ENCODE data around the gene CERS6. TPM values are rescaled to one million over a fixed set of nuclear protein-coding genes. Genes with fewer than 3 reads are reported as not detected.

CERS6 gene
- total and polyA plus RNA-seq, 2 experiments from 2014 or later = 8.3 to 16.0 TPM

- DNase-seq = no peak
- peak overlapping the region; percentile 86; the same call in 1 of the 2 replicates for H3K9ac ChIP-seq
- no peaks in the 10 kb centered on the region for H3K9me2 ChIP-seq (ENCODE audit: insufficient read depth)
- H3K36me3 ChIP-seq (ENCODE audit: low read depth) = no peaks in the 10 kb centered on the region
- H3K4me2 ChIP-seq (ENCODE audit: unreplicated experiment) = peak overlapping the region; percentile 84
- no peaks in the 10 kb centered on the region for H3F3A ChIP-seq (ENCODE audit: insufficient read depth)
- H3K27me3 ChIP-seq (replicated peaks; ENCODE audit: insufficient read depth) = no peaks in the 10 kb centered on the region
- peak overlapping the region; percentile 94 for H2AFZ ChIP-seq
- H3K27ac ChIP-seq = no peak overlapping the region
- H3K79me2 ChIP-seq (ENCODE audit: insufficient read depth) = peaks cover 35% of the 10 kb centered on the region
- peak overlapping the region; percentile 89 for H3K4me3 ChIP-seq
- no peak for TF ChIP-seq EZH2 (IDR thresholded peaks at IDR 0.05; ENCODE audit: insufficient read depth, poor library complexity, severe bottlenecking)
- no peak for TF ChIP-seq EZH2phosphoT487 (IDR thresholded peaks at IDR 0.05; ENCODE audit: insufficient read depth, low read depth)
- in situ Hi-C loops (cut with MboI) = no loop called here
- H4K20me1 ChIP-seq (ENCODE audit: insufficient read depth) = no peaks in the 10 kb centered on the region
- 78 to 79% methylated on average over 6 of the region's 6 CpGs for WGBS, 2 experiments (ENCODE audit: low coverage in 1 of 2, low lambda C conversion rate in 2 of 2, missing lambda C conversion rate in 2 of 2)
- H3K9me3 ChIP-seq (ENCODE audit: low read depth) = no peaks in the 10 kb centered on the region
- H3K4me1 ChIP-seq (ENCODE audit: insufficient read depth) = peaks cover 7% of the 10 kb centered on the region; the same call in 1 of the 2 replicates
These were observed 1.1 kb upstream of the CERS6 start for GRCh38 chr2:168454737-168455644.

- no peaks in the 10 kb centered on the region for H3F3A ChIP-seq (ENCODE audit: insufficient read depth)
- peaks cover 48% of the 10 kb centered on the region for H3K79me2 ChIP-seq (ENCODE audit: insufficient read depth)
- H3K27ac ChIP-seq = peak overlapping the region; percentile 1; the same call in 1 of the 2 replicates
- WGBS, 2 experiments (ENCODE audit: low coverage in 1 of 2, low lambda C conversion rate in 2 of 2, missing lambda C conversion rate in 2 of 2) = 2% methylated on average over 47 to 58 of the region's 61 CpGs
- peak overlapping the region; percentile 89 for H3K4me3 ChIP-seq
- H4K20me1 ChIP-seq (ENCODE audit: insufficient read depth) = no peaks in the 10 kb centered on the region
- H3K9me3 ChIP-seq (ENCODE audit: low read depth) = no peaks in the 10 kb centered on the region
- H3K36me3 ChIP-seq (ENCODE audit: low read depth) = no peaks in the 10 kb centered on the region
- peak overlapping the region; percentile 74 for H3K9ac ChIP-seq
- H3K9me2 ChIP-seq (ENCODE audit: insufficient read depth) = no peaks in the 10 kb centered on the region
- peaks cover 7% of the 10 kb centered on the region; the same call in 1 of the 2 replicates for H3K4me1 ChIP-seq (ENCODE audit: insufficient read depth)
- peak; percentile 66 for DNase-seq
- no peaks in the 10 kb centered on the region for H3K27me3 ChIP-seq (replicated peaks; ENCODE audit: insufficient read depth)
- in situ Hi-C loops (cut with MboI) = no loop called here
- peak overlapping the region; percentile 95 for H2AFZ ChIP-seq
- H3K4me2 ChIP-seq (ENCODE audit: unreplicated experiment) = peak overlapping the region; percentile 93
- TF ChIP-seq EZH2phosphoT487 (IDR thresholded peaks at IDR 0.05; ENCODE audit: insufficient read depth, low read depth) = no peak
- TF ChIP-seq EZH2 (IDR thresholded peaks at IDR 0.05; ENCODE audit: insufficient read depth, poor library complexity, severe bottlenecking) = no peak
These were observed 583 bp downstream of the CERS6 start for GRCh38 chr2:168456521-168457189.

GRCh38 chr2:168457190-168457895 is 1.3 kb downstream of the CERS6 start:
- TF ChIP-seq EZH2phosphoT487 (IDR thresholded peaks at IDR 0.05; ENCODE audit: insufficient read depth, low read depth) (no peak), EZH2 (IDR thresholded peaks at IDR 0.05; ENCODE audit: insufficient read depth, poor library complexity, severe bottlenecking) (no peak)
- in situ Hi-C loops (cut with MboI) = no loop called here
- H3F3A ChIP-seq (ENCODE audit: insufficient read depth) = no peaks in the 10 kb centered on the region
- DNase-seq = no peak
- H2AFZ ChIP-seq = peak overlapping the region; percentile 95
- peaks cover 7% of the 10 kb centered on the region; the same call in 1 of the 2 replicates for H3K4me1 ChIP-seq (ENCODE audit: insufficient read depth)
- 70 to 73% methylated on average over 17 of the region's 17 CpGs for WGBS, 2 experiments (ENCODE audit: low coverage in 1 of 2, low lambda C conversion rate in 2 of 2, missing lambda C conversion rate in 2 of 2)
- no peaks in the 10 kb centered on the region for H3K9me2 ChIP-seq (ENCODE audit: insufficient read depth)
- H3K27me3 ChIP-seq (replicated peaks; ENCODE audit: insufficient read depth) = no peaks in the 10 kb centered on the region
- peak overlapping the region; percentile 74 for H3K9ac ChIP-seq
- no peaks in the 10 kb centered on the region for H4K20me1 ChIP-seq (ENCODE audit: insufficient read depth)
- H3K36me3 ChIP-seq (ENCODE audit: low read depth) = no peaks in the 10 kb centered on the region
- peaks cover 55% of the 10 kb centered on the region for H3K79me2 ChIP-seq (ENCODE audit: insufficient read depth)
- no peak overlapping the region for H3K27ac ChIP-seq
- H3K9me3 ChIP-seq (ENCODE audit: low read depth) = no peaks in the 10 kb centered on the region
- H3K4me3 ChIP-seq = peak overlapping the region; percentile 89
- peak overlapping the region; percentile 93 for H3K4me2 ChIP-seq (ENCODE audit: unreplicated experiment)

GRCh38 chr2:168458139-168458538 is 2.1 kb downstream of the CERS6 start:
- Histone ChIP-seq H3K27me3 (replicated peaks; ENCODE audit: insufficient read depth) (no peaks in the 10 kb centered on the region), H3K9me2 (ENCODE audit: insufficient read depth) (no peaks in the 10 kb centered on the region), H4K20me1 (ENCODE audit: insufficient read depth) (no peaks in the 10 kb centered on the region), H3F3A (ENCODE audit: insufficient read depth) (no peaks in the 10 kb centered on the region), H3K36me3 (ENCODE audit: low read depth) (no peaks in the 10 kb centered on the region), H3K9ac (no peak overlapping the region), H2AFZ (no peak overlapping the region), H3K79me2 (ENCODE audit: insufficient read depth) (peaks cover 63% of the 10 kb centered on the region), H3K4me3 (peak overlapping the region; percentile 89), H3K9me3 (ENCODE audit: low read depth) (no peaks in the 10 kb centered on the region), H3K27ac (no peak overlapping the region), H3K4me1 (ENCODE audit: insufficient read depth) (peaks cover 7% of the 10 kb centered on the region; the same call in 1 of the 2 replicates), H3K4me2 (ENCODE audit: unreplicated experiment) (peak overlapping the region; percentile 93)
- in situ Hi-C loops (cut with MboI) = no loop called here
- no peak for TF ChIP-seq EZH2 (IDR thresholded peaks at IDR 0.05; ENCODE audit: insufficient read depth, poor library complexity, severe bottlenecking)
- no peak for TF ChIP-seq EZH2phosphoT487 (IDR thresholded peaks at IDR 0.05; ENCODE audit: insufficient read depth, low read depth)
- WGBS, 2 experiments (ENCODE audit: low coverage in 1 of 2, low lambda C conversion rate in 2 of 2, missing lambda C conversion rate in 2 of 2) = 94 to 100% methylated on average over 1 of the region's 1 CpG
- DNase-seq = no peak
